Lower leg skin (tissue), 3 donors: ENCODE data around the gene PTGDR2.

Source experiments
- CTCF ChIP-seq, 3 donors: fragments of 450-650 bp; IDR thresholded peaks; one replicate each; pipeline ENCODE4 v1.5.1; 2016; ENCODE audit warnings: antibody characterized with exemption in 3 of 3, mild to moderate bottlenecking in 3 of 3, moderate library complexity in 2 of 3
- POLR2A ChIP-seq, 2 donors: fragments of 450-650 bp; IDR thresholded peaks; one replicate each; pipeline ENCODE4 v1.6.1; 2016 to 2017; ENCODE audit warnings: antibody characterized with exemption in 2 of 2, mild to moderate bottlenecking in 1 of 2, moderate library complexity in 1 of 2

GRCh38 chr11:60840470-60841430 is 15.0 kb downstream of the PTGDR2 start:
- TF ChIP-seq POLR2A (IDR thresholded peaks at IDR 0.05) (no peak), CTCF (IDR thresholded peaks at IDR 0.05) (no peak)
